ENCODE measurements around the gene CAB39L.

- TF ChIP-seq, protein P1, sequence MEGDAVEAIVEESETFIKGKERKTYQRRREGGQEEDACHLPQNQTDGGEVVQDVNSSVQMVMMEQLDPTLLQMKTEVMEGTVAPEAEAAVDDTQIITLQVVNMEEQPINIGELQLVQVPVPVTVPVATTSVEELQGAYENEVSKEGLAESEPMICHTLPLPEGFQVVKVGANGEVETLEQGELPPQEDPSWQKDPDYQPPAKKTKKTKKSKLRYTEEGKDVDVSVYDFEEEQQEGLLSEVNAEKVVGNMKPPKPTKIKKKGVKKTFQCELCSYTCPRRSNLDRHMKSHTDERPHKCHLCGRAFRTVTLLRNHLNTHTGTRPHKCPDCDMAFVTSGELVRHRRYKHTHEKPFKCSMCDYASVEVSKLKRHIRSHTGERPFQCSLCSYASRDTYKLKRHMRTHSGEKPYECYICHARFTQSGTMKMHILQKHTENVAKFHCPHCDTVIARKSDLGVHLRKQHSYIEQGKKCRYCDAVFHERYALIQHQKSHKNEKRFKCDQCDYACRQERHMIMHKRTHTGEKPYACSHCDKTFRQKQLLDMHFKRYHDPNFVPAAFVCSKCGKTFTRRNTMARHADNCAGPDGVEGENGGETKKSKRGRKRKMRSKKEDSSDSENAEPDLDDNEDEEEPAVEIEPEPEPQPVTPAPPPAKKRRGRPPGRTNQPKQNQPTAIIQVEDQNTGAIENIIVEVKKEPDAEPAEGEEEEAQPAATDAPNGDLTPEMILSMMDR (conservative IDR thresholded peaks at IDR 0.05; ENCODE audit: low read depth, low read length): no peak
- no peak for TF ChIP-seq USF2 (IDR thresholded peaks at IDR 0.05; ENCODE audit: low read depth, low read length)
- TF ChIP-seq POLR2A (IDR thresholded peaks at IDR 0.05; ENCODE audit: low read depth, low read length): no peak
- no peak for TF ChIP-seq BHLHE40 (IDR thresholded peaks at IDR 0.05; ENCODE audit: low read depth, low read length)
- no peak for TF ChIP-seq RAD21 (IDR thresholded peaks at IDR 0.05; ENCODE audit: low read length)
- TF ChIP-seq FOS (IDR thresholded peaks at IDR 0.05; ENCODE audit: low read depth, low read length): no peak
- no peak for TF ChIP-seq ELK1 (IDR thresholded peaks at IDR 0.05; ENCODE audit: borderline replicate concordance, low read depth, low read length)
- no peak for TF ChIP-seq MXI1 (IDR thresholded peaks at IDR 0.05; ENCODE audit: borderline replicate concordance, low read depth, low read length)
- no peak for TF ChIP-seq MAFK (IDR thresholded peaks at IDR 0.05; ENCODE audit: low read depth, low read length)
- TF ChIP-seq NFE2L2 (IDR thresholded peaks at IDR 0.05; ENCODE audit: low read depth, low read length): no peak
- no peak for TF ChIP-seq CEBPB (IDR thresholded peaks at IDR 0.05; ENCODE audit: low read depth, low read length)
- TF ChIP-seq CHD1 (IDR thresholded peaks at IDR 0.05; ENCODE audit: low read depth, low read length): no peak
- no peak for TF ChIP-seq MAZ (IDR thresholded peaks at IDR 0.05; ENCODE audit: borderline replicate concordance, low read depth, low read length)
- no peak for TF ChIP-seq RFX5 (IDR thresholded peaks at IDR 0.05; ENCODE audit: low read depth, low read length)
These were observed 107.2 kb downstream of the CAB39L start for GRCh38 chr13:49336655-49337054.
